NCI-H2171 treated with DMSO at 0.1 percent for 48 hours (cell line): ENCODE results near the gene TRIM7.
"Not testable (repeated sequence)": the region's sequence is repeated elsewhere in the genome, so short reads cannot be mapped to it uniquely, and the experiment has no call there.

Experiments
- DNase-seq: peaks from one replicate; lab custom pipeline; 2025; lab: John Stamatoyannopoulos, UW

Gene TRIM7

DNA sequence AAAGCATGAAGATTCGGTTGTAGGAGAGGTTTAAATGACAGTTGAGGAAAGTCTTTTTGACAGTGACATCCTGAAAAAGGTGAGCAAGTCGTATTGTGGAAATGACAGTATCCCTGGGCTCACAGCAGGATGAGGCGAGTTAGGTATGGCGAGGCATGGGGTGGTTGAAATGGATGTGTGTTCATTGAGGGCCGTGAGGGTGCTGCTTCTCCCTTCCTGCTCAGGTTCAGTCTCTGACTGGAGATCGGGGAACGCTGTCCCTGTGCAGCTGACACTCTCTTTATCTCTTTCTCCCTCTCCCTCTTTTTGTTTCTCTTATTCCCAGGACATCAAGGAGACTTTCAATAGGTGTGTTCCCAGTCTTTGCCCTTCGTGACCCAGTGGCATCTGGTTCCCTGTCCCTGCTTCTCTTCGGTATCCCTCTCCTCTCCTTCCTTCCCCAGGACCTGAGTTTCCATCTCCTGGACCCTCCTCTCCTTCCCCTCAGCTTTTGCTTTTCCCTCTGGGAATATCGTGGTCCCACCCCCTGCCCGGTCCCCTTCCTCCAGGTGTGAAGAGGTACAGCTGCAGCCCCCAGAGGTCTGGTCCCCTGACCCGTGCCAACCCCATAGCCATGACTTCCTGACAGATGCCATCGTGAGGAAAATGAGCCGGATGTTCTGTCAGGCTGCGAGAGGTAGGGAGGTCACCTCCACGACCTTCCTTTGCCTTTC lies 28.2 kb upstream of the TRIM7 start:
- no peak for DNase-seq

DNA sequence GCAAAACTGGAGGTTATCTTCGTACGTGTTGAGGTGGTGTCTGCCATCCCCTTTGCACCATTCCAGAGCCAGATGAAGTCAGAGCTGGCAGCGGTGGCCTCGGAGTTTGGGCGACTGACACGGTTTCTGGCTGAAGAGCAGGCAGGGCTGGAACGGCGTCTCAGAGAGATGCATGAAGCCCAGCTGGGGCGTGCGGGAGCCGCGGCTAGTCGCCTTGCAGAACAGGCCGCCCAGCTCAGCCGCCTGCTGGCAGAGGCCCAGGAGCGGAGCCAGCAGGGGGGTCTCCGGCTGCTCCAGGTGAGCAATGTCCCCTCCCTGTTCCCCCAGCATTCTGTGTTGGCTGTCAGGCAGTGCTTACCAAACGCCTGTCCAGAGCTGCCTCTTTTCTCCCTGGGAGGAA lies 27.6 kb upstream of the TRIM7 start:
- DNase-seq, result no peak

DNA sequence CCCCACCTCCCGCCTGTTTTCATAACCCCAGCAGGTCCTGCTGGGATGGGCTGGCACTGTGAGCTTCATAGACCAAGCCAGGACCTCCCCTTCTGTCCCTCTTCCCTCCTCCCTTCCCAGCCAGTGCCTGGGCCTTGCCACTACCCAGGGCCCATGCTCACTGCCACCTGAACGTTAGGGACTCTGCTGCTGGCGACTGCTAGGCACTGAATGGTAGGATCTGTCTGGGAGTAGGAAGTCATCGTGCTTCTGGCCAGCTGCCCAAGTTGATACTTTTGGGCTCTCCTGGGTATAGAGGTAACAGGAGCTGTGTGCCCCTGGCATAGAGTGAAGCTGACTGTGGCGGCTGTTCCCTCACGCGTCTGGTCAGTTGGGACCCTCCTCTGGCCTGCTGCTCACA lies 26.4 kb upstream of the TRIM7 start:
- DNase-seq, result no peak

DNA sequence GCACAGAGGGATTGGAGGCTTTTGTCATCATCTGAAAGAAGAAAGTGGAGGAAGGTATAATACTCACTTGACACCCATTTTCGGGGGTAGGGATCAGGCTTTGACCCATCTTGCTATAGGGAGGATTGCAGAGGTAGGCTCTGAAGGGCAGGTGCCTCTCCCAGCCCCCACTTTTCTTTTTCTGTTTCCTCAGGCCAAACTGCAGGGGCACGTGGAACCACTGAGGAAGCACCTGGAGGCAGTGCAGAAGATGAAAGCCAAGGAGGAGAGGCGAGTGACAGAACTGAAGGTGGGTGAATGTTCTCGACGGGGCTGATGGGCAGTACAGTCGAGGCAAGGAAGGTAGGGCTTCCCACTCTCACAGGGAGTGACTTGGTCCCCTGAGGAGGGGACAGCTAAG lies 25.6 kb upstream of the TRIM7 start:
- DNase-seq, result no peak

DNA sequence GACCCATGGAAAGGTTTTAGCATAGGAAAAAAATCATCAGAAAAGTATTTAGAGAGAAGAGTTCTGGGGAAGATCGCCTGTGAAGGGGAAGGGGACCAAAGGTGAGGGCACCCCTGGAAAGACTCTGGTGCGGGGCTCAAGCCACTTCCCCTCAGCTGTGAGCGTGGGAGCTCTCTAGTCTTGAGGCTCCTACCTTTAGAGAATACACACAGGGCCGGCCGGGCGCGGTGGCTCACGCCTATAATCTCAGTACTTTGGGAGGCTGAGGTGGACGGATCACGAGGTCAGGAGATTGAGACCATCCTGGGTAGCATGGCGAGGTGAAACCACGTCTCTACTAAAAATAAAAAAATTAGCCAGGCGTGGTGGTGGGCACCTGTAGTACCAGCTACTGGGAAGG lies 25.0 kb upstream of the TRIM7 start:
- no peak for DNase-seq

DNA sequence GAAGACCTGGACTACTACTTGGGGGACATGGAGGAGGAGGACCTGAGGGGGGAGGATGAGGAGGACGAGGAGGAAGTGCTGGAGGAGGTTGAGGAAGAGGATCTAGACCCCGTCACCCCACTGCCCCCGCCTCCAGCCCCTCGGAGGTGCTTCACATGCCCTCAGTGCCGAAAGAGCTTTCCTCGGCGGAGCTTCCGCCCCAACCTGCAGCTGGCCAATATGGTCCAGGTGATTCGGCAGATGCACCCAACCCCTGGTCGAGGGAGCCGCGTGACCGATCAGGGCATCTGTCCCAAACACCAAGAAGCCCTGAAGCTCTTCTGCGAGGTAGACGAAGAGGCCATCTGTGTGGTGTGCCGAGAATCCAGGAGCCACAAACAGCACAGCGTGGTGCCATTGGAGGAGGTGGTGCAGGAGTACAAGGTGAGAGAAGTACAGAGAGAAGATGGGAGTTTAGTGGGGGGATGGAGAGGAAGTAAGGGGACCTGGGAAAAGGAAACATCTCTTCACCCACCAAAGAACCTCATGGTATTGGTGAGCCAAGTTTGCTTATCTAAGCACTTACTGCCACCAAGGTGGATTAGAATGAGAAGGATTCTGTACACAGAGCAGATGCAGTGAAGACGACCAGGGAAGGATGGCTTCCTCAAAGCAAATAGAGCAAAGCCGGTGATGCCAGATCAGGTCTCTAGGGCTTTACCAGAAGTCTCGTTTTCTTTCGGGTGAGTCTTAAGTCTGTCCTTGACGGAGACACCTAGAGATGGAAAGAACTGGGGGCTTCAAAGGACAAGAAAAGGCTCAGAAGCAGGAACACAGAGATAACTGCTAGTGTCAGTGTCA lies 19.6 kb upstream of the TRIM7 start:
- no peak for DNase-seq

DNA sequence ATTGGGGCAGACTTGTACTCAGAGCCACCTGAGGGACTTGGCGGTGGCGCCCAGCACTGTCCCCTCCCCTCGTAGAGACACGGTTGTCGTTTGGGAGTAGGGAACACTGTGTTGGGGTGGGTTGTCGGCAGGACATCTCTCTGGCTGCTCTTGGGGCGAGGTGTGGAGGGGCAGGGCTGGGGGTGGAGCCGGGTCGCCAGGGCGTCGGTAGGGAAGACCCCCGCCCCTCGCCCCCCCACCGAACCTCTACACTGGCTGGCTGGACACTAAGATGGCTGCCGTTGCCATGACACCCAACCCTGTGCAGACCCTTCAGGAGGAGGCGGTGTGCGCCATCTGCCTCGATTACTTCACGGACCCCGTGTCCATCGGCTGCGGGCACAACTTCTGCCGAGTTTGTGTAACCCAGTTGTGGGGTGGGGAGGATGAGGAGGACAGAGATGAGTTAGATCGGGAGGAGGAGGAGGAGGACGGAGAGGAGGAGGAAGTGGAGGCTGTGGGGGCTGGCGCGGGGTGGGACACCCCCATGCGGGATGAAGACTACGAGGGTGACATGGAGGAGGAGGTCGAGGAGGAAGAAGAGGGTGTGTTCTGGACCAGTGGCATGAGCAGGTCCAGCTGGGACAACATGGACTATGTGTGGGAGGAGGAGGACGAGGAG lies 18.9 kb upstream of the TRIM7 start:
- no peak for DNase-seq

DNA sequence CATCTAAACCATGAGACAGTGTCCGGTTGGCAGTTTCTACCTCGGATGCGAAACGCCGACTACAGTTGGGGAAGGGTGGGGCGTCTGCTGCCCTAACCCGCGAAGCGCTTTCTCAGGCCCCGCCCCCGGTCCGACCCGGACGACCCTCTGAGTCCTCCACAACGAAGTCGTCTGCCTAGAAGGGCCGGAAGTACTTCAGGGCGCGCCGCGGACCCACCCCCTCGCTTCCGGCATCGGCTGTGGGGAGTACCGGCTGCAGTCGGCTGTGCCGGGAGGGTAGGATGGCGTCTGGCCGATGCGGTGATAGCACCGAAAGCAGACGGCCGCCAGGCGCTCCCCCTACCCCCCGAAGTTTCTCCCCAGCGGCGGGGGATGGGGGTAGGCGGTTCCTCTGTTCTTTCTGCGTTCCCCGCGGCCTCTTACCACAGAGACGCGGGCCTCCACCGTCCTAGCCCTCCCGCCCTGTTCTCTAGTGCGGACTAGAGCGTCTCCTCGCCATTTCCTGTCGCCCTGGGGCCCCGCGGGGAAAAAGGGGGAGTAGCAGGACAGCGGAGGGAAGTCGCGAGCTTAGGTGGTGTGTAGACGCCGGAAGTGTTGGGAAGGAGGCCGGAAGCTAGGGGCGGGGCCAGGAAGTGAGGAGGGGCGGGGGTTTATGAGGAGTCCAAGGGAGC lies 18.2 kb upstream of the TRIM7 start, which contains the start of gene TRIM41:
TSS of gene TRIM41 (plus strand) at position 224 of the 671 bp plus-strand sequence. CDS start 719 bp downstream, outside the sequence.
- DNase-seq, result no peak

DNA sequence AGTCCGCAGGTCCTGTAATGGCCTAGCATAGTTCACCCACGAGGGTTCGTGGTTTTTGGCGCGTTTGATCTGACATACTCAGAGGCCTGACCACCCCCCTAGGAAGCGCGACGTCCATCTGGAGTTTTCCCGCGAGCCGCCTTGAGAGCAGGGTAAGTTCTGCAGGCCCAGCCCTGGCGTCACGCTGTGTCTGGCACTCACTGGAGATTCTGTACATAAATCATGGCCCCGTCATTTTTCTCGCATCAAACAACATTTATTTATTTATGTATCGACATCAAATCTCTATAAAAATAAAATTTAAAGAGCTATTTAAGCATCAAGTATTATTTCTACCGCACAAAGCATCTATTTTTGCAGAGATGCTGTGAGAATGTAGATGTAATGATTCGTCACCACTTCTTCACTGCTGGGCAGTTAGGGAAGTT lies 17.6 kb upstream of the TRIM7 start:
- no peak for DNase-seq

DNA sequence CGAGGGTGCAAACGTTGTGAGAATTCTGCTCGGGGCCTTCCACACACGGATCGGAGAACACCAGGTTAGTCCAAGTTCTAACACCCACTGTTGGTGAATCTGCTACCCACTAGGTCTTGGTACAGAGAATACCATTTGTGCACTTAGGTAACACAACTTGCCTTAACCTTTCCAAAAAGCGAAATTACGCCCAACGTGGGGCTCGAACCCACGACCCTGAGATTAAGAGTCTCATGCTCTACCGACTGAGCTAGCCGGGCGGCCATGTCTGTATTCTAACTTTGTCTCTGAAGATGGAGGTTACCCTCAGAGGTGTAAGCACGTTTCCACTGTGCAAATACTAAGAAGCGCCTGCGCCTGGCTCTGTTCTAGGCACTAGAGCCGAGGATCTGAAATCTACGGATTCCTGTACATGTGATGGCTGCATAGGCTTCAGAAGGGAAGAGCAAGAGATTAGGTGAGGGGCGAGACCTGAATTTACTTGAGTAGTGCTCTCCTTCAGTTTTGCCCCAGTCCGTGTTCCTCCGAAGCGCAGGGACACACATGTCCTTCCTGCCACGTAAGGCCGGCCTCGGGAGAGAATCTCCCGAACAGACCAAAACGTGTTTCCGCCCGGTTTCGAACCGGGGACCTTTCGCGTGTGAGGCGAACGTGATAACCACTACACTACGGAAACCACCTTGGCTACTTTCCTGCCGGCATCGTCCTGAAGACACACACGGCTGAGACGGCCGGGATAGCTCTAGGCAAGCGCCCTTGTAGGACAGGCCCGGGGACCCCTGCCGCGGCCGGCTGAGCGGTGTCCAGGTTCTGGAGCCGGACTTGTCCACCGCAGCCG lies 17.0 kb upstream of the TRIM7 start:
- DNase-seq, result no peak

DNA sequence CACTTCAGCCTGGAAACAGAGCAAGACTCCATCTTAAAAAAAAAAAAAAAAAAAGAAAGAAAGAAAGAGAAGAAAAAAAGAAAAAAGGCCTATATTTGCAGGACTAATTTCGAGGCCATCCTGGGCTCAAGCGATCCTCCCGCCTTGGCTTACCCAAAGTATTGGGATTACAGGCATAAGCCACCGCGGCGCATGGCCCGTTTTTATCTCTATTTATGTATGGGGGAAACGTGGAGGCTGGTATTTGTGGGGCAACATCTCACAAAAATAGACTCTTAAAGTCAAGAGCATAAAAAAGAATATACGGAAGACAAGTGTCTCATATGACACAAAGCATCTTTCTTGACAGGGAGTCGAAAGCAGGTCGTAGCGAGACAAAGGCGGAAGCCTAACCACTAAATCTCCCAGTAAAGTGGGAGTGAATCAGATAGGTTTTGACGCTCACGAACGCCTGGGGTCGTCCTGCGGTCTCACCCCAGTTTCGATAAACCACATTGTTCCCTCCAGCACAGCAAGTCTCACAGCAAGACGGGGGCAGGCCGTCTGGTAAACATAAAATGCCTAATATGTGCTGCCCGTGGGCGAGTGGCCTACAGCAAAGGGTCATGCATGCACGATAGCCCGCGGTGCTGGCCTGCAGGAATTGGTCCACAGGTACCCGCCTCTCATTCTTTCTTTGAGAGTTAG lies 16.3 kb upstream of the TRIM7 start:
- DNase-seq, result no peak

DNA sequence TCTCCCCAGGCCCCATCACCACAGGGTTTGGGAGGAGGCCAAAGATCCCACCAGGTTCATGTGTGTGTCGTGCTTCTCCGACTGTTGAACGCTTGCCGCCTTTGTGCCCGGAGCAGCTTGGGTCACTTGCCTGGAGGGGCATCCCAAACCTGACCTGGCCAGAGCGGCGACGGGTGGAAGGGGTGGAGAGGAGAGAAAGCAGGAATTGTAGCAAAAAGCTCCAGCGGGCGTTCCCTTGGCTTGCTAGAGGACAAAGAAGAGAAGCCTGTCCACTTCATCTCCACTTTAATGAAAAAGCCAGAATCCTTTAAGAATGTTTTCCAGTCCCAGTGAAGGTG lies 15.2 kb upstream of the TRIM7 start:
- no peak for DNase-seq

DNA sequence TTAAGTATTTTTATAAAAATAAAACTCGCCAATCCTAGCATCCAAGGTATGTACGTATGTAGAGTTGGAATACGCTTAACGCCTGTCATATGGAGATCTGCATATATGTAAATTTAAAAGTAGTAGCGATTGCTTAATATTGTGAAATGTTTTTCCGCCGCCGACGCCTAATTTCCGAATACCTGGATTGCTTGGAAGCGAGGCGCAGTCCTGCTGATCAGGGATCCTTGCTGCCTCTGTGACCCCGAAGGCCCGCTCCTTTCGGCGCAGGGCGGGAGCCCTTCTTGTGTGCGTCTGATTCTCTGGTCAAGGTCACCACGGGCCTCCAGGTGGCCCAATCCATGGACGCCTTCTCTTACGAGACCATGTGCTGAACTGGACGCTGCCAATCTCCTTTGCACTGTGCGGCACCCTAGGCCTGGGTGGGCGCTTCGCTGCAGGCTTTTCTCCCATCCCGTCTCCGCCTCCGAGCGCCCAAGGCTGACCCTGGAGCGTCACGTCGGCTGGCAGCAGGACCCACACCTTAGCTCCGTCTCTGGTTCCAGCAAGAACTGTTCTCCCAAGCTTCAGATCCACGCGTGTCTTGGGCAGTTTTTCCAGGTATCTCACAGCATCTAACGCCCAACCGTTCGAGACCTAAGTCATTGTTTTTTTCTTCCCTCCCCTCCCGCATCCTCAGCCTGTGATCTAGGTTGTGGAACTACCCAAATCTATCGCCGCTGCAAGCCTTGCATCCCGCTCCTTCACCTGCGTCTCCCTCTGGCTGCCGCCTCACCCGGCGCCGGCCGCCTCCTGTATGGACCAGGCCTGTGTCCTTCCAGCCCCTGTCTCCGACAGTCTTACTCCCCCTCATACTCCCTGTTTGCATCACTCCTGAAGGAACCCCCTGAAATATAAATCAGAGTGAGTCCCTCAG lies 14.5 kb upstream of the TRIM7 start:
- no peak for DNase-seq

DNA sequence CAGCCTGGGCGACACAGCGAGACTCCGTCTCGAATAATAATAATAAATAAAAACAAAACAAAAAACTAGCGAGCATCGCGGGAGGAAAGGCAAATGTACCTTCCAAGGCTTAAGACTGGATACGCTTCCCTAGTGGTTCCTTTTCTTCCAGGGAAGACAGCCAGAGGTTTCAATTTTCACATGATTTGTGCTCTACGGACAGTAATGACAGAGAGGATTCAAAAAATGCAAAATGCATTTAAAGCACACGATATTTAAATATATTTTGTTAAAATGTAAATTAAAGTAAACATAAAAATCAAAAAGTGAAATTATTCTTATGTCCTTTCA lies 13.8 kb upstream of the TRIM7 start:
- no peak for DNase-seq

DNA sequence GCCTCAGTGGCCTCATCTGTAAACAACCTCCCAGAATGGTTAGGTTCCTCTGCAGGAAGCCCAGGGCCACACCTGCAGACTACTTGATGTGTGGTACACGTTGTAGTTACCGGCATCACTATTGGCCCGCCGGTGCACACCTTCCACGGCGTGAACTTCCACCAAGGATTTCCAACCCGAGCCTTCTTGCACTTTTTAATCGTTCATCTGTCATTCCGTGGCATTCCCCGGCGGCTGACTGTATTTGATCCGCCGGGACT lies 12.7 kb upstream of the TRIM7 start:
- DNase-seq, result no peak

DNA sequence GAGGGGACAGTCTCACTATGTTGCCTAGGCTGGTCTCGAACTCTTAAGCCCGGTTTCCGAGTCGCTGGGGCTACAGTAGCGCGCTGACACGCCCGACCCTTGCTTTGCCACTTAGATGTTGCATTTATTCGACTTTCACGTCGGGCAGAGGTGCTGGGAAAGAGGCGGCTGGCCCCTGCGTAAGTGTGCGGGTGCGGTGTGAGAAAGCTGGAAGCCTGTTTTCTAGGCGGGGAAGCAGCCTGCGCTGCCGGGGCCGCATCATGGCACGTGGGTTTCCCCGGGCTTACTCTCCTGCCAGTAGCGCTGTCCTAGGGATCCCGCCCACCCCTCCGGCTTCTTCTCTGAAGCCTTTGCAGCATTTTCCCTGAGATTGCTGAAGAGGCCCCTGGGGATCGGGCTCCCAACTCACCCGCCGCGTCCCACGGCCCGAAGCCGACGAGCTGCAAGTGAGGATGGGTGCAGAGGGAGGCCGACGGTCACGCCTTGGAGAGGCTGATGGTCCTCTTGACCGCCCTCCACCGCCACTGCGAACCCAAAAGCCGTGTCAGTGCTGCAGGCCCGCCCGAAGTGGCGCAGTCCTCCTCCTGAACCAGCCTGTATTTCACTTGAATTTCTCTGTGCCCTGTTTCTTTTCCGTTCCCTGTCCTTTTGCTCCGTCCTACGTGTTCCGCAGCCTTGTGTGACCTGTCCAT lies 12.3 kb upstream of the TRIM7 start:
- DNase-seq, result no peak

DNA sequence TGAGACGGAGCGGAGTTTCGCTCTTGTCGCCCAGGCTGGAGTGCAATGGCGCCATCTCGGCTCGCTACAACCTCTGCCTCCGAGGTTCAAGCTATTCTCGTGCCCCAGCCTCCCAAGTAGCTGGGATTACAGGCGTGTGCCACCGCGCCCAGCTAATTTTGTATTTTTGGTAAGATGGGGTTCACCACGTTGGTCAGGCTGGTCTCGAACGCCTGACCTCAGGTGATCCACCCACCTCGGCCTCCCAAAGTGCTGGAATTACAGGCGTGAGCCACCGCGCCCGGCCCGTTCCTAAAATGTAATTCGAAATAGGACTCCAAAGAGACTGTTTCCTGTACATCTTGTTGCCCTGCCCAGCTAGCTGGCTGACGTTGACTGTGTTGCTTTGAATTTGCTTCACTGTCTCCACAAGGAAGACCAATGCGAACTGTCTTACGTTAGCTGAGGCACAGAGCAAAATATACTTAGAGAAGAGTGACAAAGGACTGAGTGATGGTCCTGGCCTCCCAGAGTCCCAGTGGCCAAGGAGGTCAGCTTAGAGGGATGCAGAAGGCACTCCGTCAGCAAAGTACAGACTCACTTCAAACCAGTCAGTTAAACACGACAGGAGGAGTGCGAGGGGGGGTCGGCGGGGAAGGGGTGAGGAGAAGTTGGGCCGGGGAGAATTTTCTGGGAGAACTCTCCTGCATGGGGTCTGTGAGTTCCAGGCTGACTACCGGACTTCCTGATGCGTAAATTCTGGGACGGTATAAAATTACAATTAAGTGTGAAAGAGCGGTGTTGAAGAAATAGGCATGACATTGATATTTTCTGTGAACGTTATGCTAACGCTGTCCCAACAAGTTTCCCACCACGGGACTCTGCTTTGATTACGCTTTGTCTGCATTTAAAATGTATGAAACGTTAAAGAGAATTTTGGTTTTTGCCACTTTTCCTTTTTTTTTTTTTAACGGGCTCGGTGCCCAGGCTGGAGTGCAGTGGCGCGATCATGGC lies 11.3 kb upstream of the TRIM7 start:
- no peak for DNase-seq

DNA sequence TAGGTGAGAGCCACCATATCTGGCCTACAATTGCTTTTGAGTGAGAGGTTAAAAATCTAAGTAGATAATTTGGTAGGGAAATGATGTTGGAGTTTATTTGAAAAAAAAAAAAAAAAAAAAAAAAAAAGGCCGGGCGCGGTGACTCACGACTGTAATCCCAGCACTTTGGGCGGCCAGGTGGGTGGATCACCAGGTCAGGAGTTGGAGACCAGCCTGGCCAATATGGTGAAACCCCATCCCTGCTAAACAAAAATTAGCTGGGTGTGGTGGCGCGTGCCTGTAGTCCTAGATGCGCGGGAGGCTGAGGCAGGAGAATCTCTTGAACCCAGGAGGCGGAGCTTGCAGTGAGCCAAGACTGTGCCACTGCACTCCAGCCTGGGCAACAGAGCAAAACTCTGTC lies 9.3 kb upstream of the TRIM7 start:
- DNase-seq, result not testable (repeated sequence)
